ENCODE measurements around the gene AKAP13. TPM values are rescaled to one million over a fixed set of nuclear protein-coding genes. Genes with fewer than 3 reads are reported as not detected.
A peak's percentile ranks its signal among the peaks of the same experiment; 100 is the strongest.
"Not testable (repeated sequence)": the region's sequence is repeated elsewhere in the genome, so short reads cannot be mapped to it uniquely, and the experiment has no call there.

The AKAP13 gene
- polyA plus RNA-seq, 1 experiment = 15.5 TPM

DNA sequence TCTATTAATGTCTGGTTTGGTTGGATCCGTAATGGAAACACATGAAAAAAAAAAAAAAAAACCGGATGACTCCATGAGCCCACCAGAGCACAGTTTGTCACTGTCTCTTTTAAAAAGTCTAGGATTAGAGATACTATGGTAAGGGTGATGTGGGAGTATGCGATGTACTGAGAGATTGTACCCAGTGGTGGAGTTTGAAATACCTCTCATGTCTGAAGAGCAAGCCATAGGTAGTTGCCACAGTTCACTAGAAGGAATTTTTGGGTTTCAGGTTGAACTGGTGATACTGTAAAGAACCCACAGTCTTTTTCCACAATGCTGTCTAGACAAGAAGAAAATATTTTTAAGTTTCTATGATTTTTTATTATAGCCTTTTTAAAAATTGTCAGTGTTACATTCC is 281.5 kb downstream of the AKAP13 start:
- no peaks in the 10 kb centered on the region for H3K9me3 ChIP-seq (ENCODE audit: control insufficient read depth, insufficient read depth, low read length)
- CTCF ChIA-PET = no interaction called here
- H3K4me3 ChIP-seq (ENCODE audit: low read depth, low read length) = no peak overlapping the region
- no peaks in the 10 kb centered on the region for H3K27me3 ChIP-seq (ENCODE audit: control insufficient read depth, insufficient read depth, low read length)
- no peak for DNase-seq (ENCODE audit: low read depth, low spot score)
- POLR2A ChIA-PET = no interaction called here
- TF ChIP-seq, protein P1, sequence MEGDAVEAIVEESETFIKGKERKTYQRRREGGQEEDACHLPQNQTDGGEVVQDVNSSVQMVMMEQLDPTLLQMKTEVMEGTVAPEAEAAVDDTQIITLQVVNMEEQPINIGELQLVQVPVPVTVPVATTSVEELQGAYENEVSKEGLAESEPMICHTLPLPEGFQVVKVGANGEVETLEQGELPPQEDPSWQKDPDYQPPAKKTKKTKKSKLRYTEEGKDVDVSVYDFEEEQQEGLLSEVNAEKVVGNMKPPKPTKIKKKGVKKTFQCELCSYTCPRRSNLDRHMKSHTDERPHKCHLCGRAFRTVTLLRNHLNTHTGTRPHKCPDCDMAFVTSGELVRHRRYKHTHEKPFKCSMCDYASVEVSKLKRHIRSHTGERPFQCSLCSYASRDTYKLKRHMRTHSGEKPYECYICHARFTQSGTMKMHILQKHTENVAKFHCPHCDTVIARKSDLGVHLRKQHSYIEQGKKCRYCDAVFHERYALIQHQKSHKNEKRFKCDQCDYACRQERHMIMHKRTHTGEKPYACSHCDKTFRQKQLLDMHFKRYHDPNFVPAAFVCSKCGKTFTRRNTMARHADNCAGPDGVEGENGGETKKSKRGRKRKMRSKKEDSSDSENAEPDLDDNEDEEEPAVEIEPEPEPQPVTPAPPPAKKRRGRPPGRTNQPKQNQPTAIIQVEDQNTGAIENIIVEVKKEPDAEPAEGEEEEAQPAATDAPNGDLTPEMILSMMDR (IDR thresholded peaks at IDR 0.05; ENCODE audit: low read depth, low read length) = no peak
- no peak overlapping the region for H3K27ac ChIP-seq (ENCODE audit: low read depth, low read length)

DNA sequence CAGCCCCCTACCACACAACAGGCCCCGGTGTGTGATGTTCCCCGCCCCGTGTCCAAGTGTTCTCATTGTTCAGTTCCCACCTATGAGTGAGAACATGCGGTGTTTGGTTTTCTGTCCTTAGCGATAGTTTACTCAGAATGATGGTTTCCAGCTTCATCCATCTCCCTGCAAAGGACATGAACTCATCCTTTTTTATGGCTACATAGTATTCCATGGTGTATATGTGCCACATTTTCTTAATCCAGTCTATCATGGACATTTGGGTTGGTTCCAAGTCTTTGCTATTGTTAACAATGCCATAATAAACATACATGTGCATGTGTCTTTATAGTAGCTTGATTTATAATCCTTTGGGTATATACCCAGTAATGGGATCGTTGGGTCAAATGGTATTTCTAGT is 285.3 kb downstream of the AKAP13 start:
- CTCF ChIA-PET; DNase-seq (ENCODE audit: low read depth, low spot score); H3K27me3 ChIP-seq (ENCODE audit: control insufficient read depth, insufficient read depth, low read length); H3K4me3 ChIP-seq (ENCODE audit: low read depth, low read length); POLR2A ChIA-PET; H3K9me3 ChIP-seq (ENCODE audit: control insufficient read depth, insufficient read depth, low read length); H3K27ac ChIP-seq (ENCODE audit: low read depth, low read length): not testable (repeated sequence)

DNA sequence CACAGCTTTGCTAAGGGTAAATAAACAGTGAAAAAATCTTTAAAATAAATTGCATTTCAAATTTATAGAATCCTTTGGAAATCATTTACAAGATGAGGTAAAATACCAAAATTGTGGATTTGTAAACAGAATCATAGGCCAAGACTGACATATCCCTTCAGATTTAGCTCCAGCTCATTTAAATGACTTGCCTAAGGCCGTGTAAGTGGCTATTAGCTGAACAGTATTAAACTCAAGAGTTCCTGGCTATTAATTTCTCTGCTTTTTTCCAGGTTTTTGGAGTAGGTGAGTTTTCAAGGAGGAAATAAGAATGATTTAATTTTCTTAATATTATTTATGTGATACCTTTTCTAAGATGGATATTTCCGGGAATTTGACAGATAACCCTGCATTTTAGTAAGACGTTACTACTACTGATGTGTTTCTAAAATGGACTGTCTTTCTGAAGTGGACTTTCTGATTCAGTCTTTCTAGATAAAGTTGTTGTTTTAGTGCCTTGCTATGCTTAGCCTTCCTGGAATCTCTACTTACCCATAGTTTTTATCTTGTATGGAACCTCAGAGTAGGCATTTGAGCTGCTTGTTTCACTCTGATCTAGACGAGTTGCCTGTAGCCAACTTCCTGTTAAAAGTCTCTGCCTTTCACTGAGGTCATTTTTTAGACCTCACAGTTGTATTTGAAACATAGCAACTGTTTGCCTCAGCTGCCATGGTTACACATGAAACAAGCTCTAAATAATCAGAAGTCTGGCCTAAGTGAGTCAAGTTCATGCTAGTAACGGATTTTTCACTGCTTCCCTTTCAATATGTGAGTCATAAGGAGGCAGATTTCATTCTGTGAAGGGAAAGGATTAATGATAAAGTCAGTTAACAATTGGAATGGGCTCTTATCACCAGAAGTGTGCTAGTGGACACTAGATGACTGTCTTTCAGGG is 287.4 kb downstream of the AKAP13 start:
- TF ChIP-seq, protein P1 (IDR thresholded peaks at IDR 0.05; ENCODE audit: low read depth, low read length) = no peak
- peak overlapping the region; percentile 78 for H3K27ac ChIP-seq (ENCODE audit: low read depth, low read length)
- H3K9me3 ChIP-seq (ENCODE audit: control insufficient read depth, insufficient read depth, low read length) = no peaks in the 10 kb centered on the region
- peak; percentile 95 for DNase-seq (ENCODE audit: low read depth, low spot score)
- no peaks in the 10 kb centered on the region for H3K27me3 ChIP-seq (ENCODE audit: control insufficient read depth, insufficient read depth, low read length)
- peak overlapping the region; percentile 5; the same call in 1 of the 2 replicates for H3K4me3 ChIP-seq (ENCODE audit: low read depth, low read length)
- ChIA-PET POLR2A (interaction anchor here (0.7 to 1.1 kb wide), 3 partner anchors 43 to 50 kb away, joined by 3 to 4 read pairs (median 3); no protein-coding TSS in a partner anchor), CTCF (no interaction called here)

DNA sequence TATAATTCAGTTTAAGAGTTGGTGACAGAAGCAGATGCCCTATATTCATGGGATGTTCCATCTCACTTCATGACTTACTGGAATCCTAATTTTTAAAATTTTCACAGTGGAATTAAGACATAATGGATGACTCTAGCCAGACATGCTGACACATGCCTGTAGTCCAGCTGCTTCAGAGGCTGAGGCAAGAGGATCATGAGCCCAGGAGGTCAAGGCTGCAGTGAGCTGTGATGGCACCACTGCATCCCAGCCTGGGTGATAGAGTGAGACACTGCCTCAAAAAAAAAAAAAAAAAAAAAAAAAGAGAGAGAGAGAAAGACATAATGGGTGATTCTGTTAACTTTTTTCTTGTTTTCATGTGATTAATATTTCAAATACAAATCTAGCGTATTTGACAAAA is 290.8 kb downstream of the AKAP13 start:
- TF ChIP-seq, protein P1 (IDR thresholded peaks at IDR 0.05; ENCODE audit: low read depth, low read length) = no peak
- no peaks in the 10 kb centered on the region for H3K27me3 ChIP-seq (ENCODE audit: control insufficient read depth, insufficient read depth, low read length)
- DNase-seq (ENCODE audit: low read depth, low spot score) = no peak
- no peak overlapping the region for H3K27ac ChIP-seq (ENCODE audit: low read depth, low read length)
- POLR2A ChIA-PET = no interaction called here
- H3K4me3 ChIP-seq (ENCODE audit: low read depth, low read length) = no peak overlapping the region
- CTCF ChIA-PET = interaction anchor here (0.6 kb wide), 1 partner anchor 341 kb away, joined by 3 read pairs; no protein-coding TSS in a partner anchor
- H3K9me3 ChIP-seq (ENCODE audit: control insufficient read depth, insufficient read depth, low read length) = no peaks in the 10 kb centered on the region

DNA sequence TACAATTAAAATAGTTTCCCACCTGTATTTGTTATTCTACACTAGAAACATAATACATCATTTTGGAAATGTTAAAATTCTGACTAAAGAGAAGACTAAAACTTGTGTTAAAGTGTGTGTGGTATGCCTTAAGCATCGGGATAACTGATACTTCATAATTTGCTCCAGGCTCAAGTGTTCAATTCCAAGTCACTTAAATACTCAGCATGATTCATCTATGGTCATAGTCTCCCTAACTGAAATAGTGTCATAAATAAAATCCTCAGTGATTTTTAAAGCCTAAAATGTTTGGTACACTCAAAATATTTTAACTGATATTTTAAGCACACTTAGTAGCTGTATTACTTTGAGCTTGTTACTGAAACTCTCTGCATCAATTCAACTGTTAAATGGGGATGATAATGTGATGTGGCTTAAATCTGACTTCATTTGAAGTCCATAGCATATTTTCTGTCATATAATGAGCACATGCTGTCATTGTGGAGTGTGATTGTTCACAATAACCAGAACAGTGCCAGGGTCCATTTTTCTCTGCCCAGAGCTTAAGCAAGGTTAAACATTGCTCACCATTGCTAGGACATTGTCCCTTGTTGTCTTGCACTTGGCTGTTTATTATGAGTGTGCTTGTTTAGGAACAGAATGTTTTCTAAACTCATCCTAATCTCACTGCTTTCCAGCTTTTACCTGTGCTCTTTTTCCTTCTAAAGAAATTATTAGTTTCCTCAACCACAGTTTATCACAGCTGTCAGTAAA is 292.1 kb downstream of the AKAP13 start:
- H3K9me3 ChIP-seq (ENCODE audit: control insufficient read depth, insufficient read depth, low read length) = no peaks in the 10 kb centered on the region
- no peaks in the 10 kb centered on the region for H3K27me3 ChIP-seq (ENCODE audit: control insufficient read depth, insufficient read depth, low read length)
- no peak for DNase-seq (ENCODE audit: low read depth, low spot score)
- TF ChIP-seq, protein P1 (IDR thresholded peaks at IDR 0.05; ENCODE audit: low read depth, low read length) = no peak
- no peak overlapping the region for H3K27ac ChIP-seq (ENCODE audit: low read depth, low read length)
- ChIA-PET POLR2A (no interaction called here), CTCF (interaction anchor here (0.5 kb wide), 1 partner anchor 170 kb away, joined by 3 read pairs; no protein-coding TSS in a partner anchor)
- H3K4me3 ChIP-seq (ENCODE audit: low read depth, low read length) = no peak overlapping the region

Data from AG04450 (cell line).